GM06990 (cell line): ENCODE measurements around the gene COA1.
"Not testable (repeated sequence)": the region's sequence is repeated elsewhere in the genome, so short reads cannot be mapped to it uniquely, and the experiment has no call there.

Experiments used
- DNase-seq: peaks from one replicate; pipeline ENCODE4 v3.0.0-alpha.2; 2011; ENCODE audit not compliant: insufficient read length; ENCODE audit errors: extremely low read depth
- H3K27me3 ChIP-seq: replicated peaks from 2 replicates; pipeline ENCODE4 v1.6.0; 2011; ENCODE audit warnings: low read length; ENCODE audit not compliant: control insufficient read depth, insufficient read depth
- H3K36me3 ChIP-seq: 2 replicates; pipeline ENCODE4 v1.5.1; 2011; ENCODE audit warnings: low read length; ENCODE audit not compliant: control insufficient read depth, insufficient read depth
- H3K4me3 ChIP-seq: replicated peaks from 2 replicates; pipeline ENCODE4 v1.5.1; 2011; ENCODE audit warnings: low read depth, mild to moderate bottlenecking, control low read depth, low read length
- CTCF ChIP-seq: IDR thresholded peaks from 2 replicates; pipeline ENCODE4 v1.5.1; 2011; ENCODE audit warnings: low read length, control low read depth, mild to moderate bottlenecking, inconsistent platforms; ENCODE audit not compliant: insufficient read depth, poor library complexity, severe bottlenecking

The COA1 gene

GRCh38 chr7:43634384-43634783, 94.9 kb downstream of the COA1 start:
- Histone ChIP-seq H3K27me3 (no peaks in the 10 kb centered on the region), H3K36me3 (peaks cover 23% of the 10 kb centered on the region), H3K4me3 (no peak overlapping the region)
- no peak for DNase-seq
- TF ChIP-seq CTCF, result no peak

- Histone ChIP-seq H3K4me3 (no peak overlapping the region), H3K36me3 (peaks cover 22% of the 10 kb centered on the region), H3K27me3 (no peaks in the 10 kb centered on the region)
- TF ChIP-seq CTCF, result no peak
- no peak for DNase-seq
Measured at GRCh38 chr7:43632746-43633145, 96.6 kb downstream of the COA1 start.

GRCh38 chr7:43631559-43631958, 97.8 kb downstream of the COA1 start:
- H3K27me3 ChIP-seq, result no peaks in the 10 kb centered on the region
- H3K4me3 ChIP-seq, result no peak overlapping the region
- DNase-seq, result no peak
- no peak for TF ChIP-seq CTCF
- peaks cover 18% of the 10 kb centered on the region for H3K36me3 ChIP-seq

- TF ChIP-seq CTCF, result no peak
- H3K4me3 ChIP-seq, result no peak overlapping the region
- no peaks in the 10 kb centered on the region for H3K27me3 ChIP-seq
- H3K36me3 ChIP-seq, result peaks cover 20% of the 10 kb centered on the region
- no peak for DNase-seq
Measured at GRCh38 chr7:43630482-43630881, 98.8 kb downstream of the COA1 start.

- Histone ChIP-seq H3K36me3 (peaks cover 18% of the 10 kb centered on the region), H3K27me3 (no peaks in the 10 kb centered on the region), H3K4me3 (no peak overlapping the region)
- DNase-seq, result no peak
- TF ChIP-seq CTCF, result no peak
Measured at GRCh38 chr7:43629857-43630256, 99.5 kb downstream of the COA1 start.

GRCh38 chr7:43628431-43628830, 100.9 kb downstream of the COA1 start:
- no peak for DNase-seq
- no peak for TF ChIP-seq CTCF
- no peak overlapping the region for H3K4me3 ChIP-seq
- H3K27me3 ChIP-seq, result no peaks in the 10 kb centered on the region
- H3K36me3 ChIP-seq, result peaks cover 14% of the 10 kb centered on the region

GRCh38 chr7:43627798-43628197, 101.5 kb downstream of the COA1 start:
- H3K36me3 ChIP-seq, result peaks cover 13% of the 10 kb centered on the region

More at GRCh38 chr7:43627798-43628197, 101.5 kb downstream of the COA1 start:
- H3K4me3 ChIP-seq, H3K27me3 ChIP-seq, DNase-seq: not testable (repeated sequence)
